WTC11 (cell line): Measurements from ENCODE around the gene ACSF3.

ENCODE experiments used
- CREB1 ChIP-seq: sonication (generic); formaldehyde crosslinking; IDR thresholded peaks from 2 replicates; pipeline ENCODE4 v1.8.0; 2023; ENCODE audit warnings: mild to moderate bottlenecking, missing genetic modification reagents
- TF ChIP-seq, protein P1 (sequence below): fragments of 250-450 bp; sonication (Bioruptor Pico); IDR thresholded peaks from 2 replicates; pipeline ENCODE4 v2.1.2; 2022; ENCODE audit warnings: mild to moderate bottlenecking, moderate library complexity
- TF ChIP-seq, protein P2 (sequence below): fragments of 200-600 bp; IDR thresholded peaks from 2 replicates; pipeline ENCODE4 v1.8.0; 2022; ENCODE audit warnings: antibody characterized with exemption

DNA sequence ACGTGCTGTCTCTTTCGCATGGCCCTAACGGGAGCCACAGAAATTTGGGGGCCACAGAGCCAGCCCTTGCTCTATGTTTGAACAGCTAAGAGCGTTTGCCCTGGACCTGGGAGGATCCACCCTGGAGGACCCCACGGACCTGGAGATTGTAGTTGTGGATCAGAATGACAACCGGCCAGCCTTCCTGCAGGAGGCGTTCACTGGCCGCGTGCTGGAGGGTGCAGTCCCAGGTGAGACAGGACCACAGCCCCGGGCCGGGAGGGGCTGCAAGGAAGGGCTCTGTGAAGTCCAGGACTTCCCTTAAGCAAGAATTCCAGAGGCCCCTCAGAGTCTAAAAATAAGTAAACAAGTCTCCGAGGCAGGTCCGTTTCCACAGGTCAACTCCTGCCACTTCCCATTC lies 89.8 kb downstream of the ACSF3 start:
- TF ChIP-seq, protein P1, sequence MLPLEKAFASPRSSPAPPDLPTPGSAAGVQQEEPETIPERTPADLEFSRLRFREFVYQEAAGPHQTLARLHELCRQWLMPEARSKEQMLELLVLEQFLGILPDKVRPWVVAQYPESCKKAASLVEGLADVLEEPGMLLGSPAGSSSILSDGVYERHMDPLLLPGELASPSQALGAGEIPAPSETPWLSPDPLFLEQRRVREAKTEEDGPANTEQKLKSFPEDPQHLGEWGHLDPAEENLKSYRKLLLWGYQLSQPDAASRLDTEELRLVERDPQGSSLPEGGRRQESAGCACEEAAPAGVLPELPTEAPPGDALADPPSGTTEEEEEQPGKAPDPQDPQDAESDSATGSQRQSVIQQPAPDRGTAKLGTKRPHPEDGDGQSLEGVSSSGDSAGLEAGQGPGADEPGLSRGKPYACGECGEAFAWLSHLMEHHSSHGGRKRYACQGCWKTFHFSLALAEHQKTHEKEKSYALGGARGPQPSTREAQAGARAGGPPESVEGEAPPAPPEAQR (CRISPR knock-in tag), result no peak
- TF ChIP-seq, protein P2, sequence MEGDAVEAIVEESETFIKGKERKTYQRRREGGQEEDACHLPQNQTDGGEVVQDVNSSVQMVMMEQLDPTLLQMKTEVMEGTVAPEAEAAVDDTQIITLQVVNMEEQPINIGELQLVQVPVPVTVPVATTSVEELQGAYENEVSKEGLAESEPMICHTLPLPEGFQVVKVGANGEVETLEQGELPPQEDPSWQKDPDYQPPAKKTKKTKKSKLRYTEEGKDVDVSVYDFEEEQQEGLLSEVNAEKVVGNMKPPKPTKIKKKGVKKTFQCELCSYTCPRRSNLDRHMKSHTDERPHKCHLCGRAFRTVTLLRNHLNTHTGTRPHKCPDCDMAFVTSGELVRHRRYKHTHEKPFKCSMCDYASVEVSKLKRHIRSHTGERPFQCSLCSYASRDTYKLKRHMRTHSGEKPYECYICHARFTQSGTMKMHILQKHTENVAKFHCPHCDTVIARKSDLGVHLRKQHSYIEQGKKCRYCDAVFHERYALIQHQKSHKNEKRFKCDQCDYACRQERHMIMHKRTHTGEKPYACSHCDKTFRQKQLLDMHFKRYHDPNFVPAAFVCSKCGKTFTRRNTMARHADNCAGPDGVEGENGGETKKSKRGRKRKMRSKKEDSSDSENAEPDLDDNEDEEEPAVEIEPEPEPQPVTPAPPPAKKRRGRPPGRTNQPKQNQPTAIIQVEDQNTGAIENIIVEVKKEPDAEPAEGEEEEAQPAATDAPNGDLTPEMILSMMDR, result no peak
- no peak for TF ChIP-seq CREB1 (CRISPR knock-in tag)
